Nephron progenitor cell (in vitro differentiated cells): ENCODE data around the gene UBE2QL1.
"Not testable (repeated sequence)": the region's sequence is repeated elsewhere in the genome, so short reads cannot be mapped to it uniquely, and the experiment has no call there.

Source experiments
- DNase-seq: peaks from one replicate; pipeline ENCODE4 v3.0.0; 2021
- H3K27ac Mint-ChIP-seq: 2 replicates; pipeline ENCODE4 v1.8.0; 2021; ENCODE audit warnings: mild to moderate bottlenecking, moderate library complexity, mixed read lengths
- H3K27me3 Mint-ChIP-seq: 2 replicates; pipeline ENCODE4 v1.8.0; 2021; ENCODE audit warnings: mild to moderate bottlenecking, low read depth, mixed read lengths; ENCODE audit not compliant: poor library complexity
- H3K36me3 Mint-ChIP-seq: 2 replicates; pipeline ENCODE4 v1.8.0; 2021; ENCODE audit warnings: low read depth, mixed read lengths
- H3K4me1 Mint-ChIP-seq: 2 replicates; pipeline ENCODE4 v1.8.0; 2021; ENCODE audit warnings: mixed read lengths
- H3K4me3 Mint-ChIP-seq: 2 replicates; pipeline ENCODE4 v1.8.0; 2021; ENCODE audit warnings: mild to moderate bottlenecking, moderate library complexity, mixed read lengths
- H3K9me3 Mint-ChIP-seq: 2 replicates; pipeline ENCODE4 v1.8.0; 2021; ENCODE audit warnings: mild to moderate bottlenecking, moderate library complexity, mixed read lengths
- TF ChIP-seq, protein P1 (sequence below): fragments of 200-600 bp; sonication (generic); IDR thresholded peaks from 2 replicates; pipeline ENCODE4 v1.5.0; 2021; ENCODE audit warnings: antibody characterized with exemption

The UBE2QL1 gene

DNA sequence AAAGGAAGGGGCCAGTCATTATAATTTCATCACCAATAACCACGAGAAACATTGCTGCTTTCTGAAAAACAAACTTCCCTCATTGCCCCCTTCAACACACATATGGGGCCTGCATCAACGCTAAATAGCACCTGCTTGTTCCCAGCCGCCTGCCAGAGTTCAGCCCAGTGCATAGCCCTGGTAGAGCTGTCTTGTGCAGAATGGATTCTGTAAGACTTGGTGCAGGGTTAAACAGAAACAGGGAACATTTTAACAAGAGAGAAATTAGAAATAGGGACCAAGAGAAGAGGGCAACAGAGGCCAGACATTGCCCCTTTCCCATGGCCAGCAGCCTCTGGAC lies 56.7 kb downstream of the UBE2QL1 start:
- DNase-seq: no peak
- Mint-ChIP-seq H3K27ac (no peak overlapping the region), H3K36me3 (no peaks in the 10 kb centered on the region), H3K27me3 (peaks cover 4% of the 10 kb centered on the region), H3K9me3 (peaks cover 4% of the 10 kb centered on the region), H3K4me3 (no peak overlapping the region), H3K4me1 (no peaks in the 10 kb centered on the region)
- TF ChIP-seq, protein P1, sequence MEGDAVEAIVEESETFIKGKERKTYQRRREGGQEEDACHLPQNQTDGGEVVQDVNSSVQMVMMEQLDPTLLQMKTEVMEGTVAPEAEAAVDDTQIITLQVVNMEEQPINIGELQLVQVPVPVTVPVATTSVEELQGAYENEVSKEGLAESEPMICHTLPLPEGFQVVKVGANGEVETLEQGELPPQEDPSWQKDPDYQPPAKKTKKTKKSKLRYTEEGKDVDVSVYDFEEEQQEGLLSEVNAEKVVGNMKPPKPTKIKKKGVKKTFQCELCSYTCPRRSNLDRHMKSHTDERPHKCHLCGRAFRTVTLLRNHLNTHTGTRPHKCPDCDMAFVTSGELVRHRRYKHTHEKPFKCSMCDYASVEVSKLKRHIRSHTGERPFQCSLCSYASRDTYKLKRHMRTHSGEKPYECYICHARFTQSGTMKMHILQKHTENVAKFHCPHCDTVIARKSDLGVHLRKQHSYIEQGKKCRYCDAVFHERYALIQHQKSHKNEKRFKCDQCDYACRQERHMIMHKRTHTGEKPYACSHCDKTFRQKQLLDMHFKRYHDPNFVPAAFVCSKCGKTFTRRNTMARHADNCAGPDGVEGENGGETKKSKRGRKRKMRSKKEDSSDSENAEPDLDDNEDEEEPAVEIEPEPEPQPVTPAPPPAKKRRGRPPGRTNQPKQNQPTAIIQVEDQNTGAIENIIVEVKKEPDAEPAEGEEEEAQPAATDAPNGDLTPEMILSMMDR: no peak

DNA sequence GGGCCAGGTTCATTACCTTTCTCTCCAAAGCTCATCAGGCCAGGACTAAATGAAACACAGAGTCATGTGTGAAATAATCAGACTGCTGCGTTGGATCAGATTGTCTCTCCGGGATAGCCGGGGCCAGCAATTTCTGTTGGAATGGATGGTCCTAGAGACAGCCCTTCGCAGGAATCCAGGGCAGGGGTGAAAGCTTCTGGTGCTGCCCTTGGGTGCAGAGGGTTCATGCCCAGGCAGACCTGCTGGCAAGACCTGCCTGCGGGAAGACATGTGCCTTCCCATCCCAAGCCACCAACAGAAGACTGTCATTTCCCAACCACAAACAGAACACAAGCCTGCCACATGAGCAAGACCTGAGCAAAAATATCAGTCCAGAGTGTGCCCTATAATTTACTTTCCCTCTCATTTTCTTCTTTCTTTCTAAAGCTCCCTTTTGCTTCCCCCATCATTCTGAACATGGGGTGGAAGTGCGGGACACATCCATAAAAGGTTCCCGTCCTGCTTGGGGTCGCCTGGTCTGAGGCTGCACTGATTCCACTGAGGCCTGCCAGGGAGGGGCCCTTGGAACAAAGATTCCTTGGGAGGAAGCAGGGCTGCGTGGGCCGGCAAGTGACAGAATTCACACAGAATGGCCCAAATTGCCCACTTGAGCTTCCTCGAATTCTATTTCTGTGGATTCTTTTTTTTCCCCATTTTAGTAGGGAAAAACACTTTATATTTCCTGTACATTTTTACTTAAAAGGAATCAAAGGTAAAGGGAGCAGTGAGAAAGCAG lies 57.3 kb downstream of the UBE2QL1 start:
- no peak for DNase-seq
- Mint-ChIP-seq H3K4me3 (no peak overlapping the region), H3K27ac (no peak overlapping the region), H3K9me3 (peaks cover 4% of the 10 kb centered on the region), H3K36me3 (no peaks in the 10 kb centered on the region), H3K27me3 (no peaks in the 10 kb centered on the region), H3K4me1 (no peaks in the 10 kb centered on the region)
- TF ChIP-seq, protein P1: no peak

DNA sequence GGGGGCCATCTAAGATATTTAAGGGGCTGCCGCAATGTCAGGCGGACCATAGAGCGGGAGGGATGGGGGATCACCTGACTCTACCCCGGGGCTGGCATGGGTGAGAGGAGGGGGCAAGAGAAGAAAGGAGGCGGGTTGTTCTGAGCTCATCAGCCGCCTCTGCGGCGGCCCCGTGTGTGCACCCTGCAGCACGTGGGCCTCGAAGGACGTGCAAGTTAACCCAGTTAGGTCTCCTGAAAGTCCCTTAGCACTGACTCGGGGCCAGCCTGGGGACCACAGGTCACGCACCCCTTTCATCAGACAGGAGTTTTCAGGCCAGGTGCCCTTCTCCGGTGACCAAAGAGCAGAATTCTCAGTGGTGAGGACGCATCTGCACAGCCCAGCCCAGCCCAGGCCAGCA lies 58.0 kb downstream of the UBE2QL1 start:
- Mint-ChIP-seq H3K9me3 (peaks cover 4% of the 10 kb centered on the region), H3K27ac (no peak overlapping the region), H3K4me1 (no peaks in the 10 kb centered on the region), H3K27me3 (no peaks in the 10 kb centered on the region), H3K36me3 (no peaks in the 10 kb centered on the region), H3K4me3 (no peak overlapping the region)
- TF ChIP-seq, protein P1: no peak
- no peak for DNase-seq

DNA sequence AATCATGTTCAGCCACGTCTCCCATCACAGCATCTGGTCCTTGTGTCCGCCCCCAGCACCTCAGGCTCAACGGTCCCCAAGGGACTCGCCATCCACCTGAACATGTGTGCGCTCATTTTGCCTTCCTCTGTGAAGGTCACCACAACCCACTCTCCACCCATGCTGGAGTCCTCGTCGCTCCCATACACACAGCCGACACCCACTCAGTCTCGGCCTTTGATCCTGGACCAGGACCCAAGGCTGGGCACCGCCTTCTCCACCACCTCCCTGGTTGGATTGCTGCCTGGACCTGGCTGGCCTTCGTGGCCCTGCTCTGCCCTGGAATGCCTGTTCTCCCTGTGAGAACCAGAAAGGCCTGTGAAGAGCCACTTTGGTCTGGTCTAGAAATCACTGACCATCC lies 60.3 kb downstream of the UBE2QL1 start:
- no peaks in the 10 kb centered on the region for H3K36me3 Mint-ChIP-seq
- H3K9me3 Mint-ChIP-seq: no peaks in the 10 kb centered on the region
- TF ChIP-seq, protein P1: no peak
- H3K27ac Mint-ChIP-seq: no peak overlapping the region
- DNase-seq: no peak
- H3K27me3 Mint-ChIP-seq: no peaks in the 10 kb centered on the region
- no peak overlapping the region for H3K4me3 Mint-ChIP-seq
- H3K4me1 Mint-ChIP-seq: peaks cover 1% of the 10 kb centered on the region

DNA sequence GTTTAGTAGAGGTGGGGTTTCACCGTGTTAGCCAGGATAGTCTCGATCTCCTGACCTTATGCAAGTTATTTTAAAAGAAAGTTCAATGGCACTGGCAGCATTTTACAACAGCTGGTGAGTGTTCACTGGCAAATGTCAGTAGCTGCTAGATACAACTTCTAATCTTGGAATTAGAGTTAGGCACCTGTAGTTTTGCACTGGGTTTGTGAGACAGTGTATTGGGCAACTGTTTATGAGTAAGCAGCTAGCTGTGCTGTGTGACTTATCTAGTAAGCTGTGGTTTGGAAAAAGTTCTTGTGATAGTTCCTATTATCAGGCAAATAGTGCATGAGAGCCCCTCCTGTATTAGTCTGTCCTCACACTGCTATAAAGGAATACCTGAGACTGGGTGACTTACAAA lies 61.5 kb downstream of the UBE2QL1 start:
- TF ChIP-seq, protein P1: no peak
- H3K27me3 Mint-ChIP-seq: no peaks in the 10 kb centered on the region
- H3K4me1 Mint-ChIP-seq: peaks cover 13% of the 10 kb centered on the region
- H3K9me3 Mint-ChIP-seq: no peaks in the 10 kb centered on the region
- no peak for DNase-seq
- no peak overlapping the region for H3K4me3 Mint-ChIP-seq
- H3K27ac Mint-ChIP-seq: no peak overlapping the region
- H3K36me3 Mint-ChIP-seq: no peaks in the 10 kb centered on the region

DNA sequence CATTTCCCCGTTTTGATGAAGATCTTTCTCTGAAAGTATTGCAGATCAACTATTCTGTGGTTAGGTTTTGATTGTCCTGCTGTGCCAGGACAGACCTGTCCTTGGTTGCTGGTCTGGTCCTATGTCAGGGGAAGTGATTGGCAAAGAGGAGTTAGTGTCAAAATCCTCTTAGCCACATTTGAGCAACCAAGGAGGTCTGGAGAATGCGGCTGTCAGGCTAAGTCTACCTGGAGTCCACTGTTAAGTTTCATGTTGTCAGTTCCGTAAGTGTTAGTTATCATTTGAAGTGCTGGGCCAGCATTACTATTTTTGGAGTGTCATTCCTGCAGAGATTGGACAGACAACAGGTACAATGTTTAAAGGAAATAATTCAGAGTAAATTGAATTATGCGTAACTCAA lies 62.3 kb downstream of the UBE2QL1 start:
- H3K36me3 Mint-ChIP-seq: no peaks in the 10 kb centered on the region
- TF ChIP-seq, protein P1: no peak
- DNase-seq: no peak
- H3K4me3 Mint-ChIP-seq: no peak overlapping the region
- H3K9me3 Mint-ChIP-seq: no peaks in the 10 kb centered on the region
- H3K27ac Mint-ChIP-seq: no peak overlapping the region
- peaks cover 13% of the 10 kb centered on the region for H3K4me1 Mint-ChIP-seq
- H3K27me3 Mint-ChIP-seq: no peaks in the 10 kb centered on the region

DNA sequence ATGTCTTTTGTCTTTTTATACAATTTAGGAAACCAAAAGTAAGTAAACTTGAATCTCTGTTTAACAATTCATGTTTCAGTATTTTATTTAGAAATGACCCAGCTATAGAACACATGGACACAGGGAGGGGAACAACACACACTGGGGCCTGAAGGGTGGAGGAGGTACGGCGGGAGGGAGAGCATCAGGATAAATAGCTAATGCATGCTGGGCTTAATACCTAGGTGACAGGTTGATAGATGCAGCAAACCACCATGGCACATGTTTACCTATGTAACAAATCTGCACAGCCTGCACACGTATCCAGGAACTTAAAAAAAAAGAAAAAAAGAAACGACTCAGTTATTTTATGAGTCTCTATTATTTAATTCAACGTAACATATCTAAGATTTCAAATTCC lies 67.2 kb downstream of the UBE2QL1 start:
- not testable (repeated sequence) for H3K4me3 Mint-ChIP-seq, DNase-seq, H3K9me3 Mint-ChIP-seq, H3K36me3 Mint-ChIP-seq
- Mint-ChIP-seq H3K27me3 (peaks cover 26% of the 10 kb centered on the region), H3K27ac (peak overlapping the region; percentile 87), H3K4me1 (peaks cover 23% of the 10 kb centered on the region)
